Sigmoid colon (tissue), 4 donors: ENCODE results near the gene TENM3.

Source experiments
- CTCF ChIP-seq, 4 experiments: fragments of 450-650 bp in 3 of 4; fragments of 200-600 bp in 1 of 4; IDR thresholded peaks; one replicate each; pipeline ENCODE4 v1.5.1; 2016 to 2019; ENCODE audit warnings: antibody characterized with exemption in 4 of 4, mild to moderate bottlenecking in 3 of 4, moderate library complexity in 2 of 4
- EP300 ChIP-seq, 4 donors: sonication (generic); formaldehyde crosslinking; IDR thresholded peaks; one replicate each; pipeline ENCODE4 v1.6.1; 2017; ENCODE audit warnings: antibody characterized with exemption in 4 of 4
- POLR2AphosphoS5 ChIP-seq, 4 donors: sonication (generic); formaldehyde crosslinking; IDR thresholded peaks; one replicate each; pipeline ENCODE4 v1.6.1; 2017; ENCODE audit warnings: antibody characterized with exemption in 4 of 4

- no peak for TF ChIP-seq CTCF (IDR thresholded peaks at IDR 0.05)
- TF ChIP-seq EP300 (IDR thresholded peaks at IDR 0.05), result no peak
- no peak for TF ChIP-seq POLR2AphosphoS5 (IDR thresholded peaks at IDR 0.05)
Observed at GRCh38 chr4:182495645-182496385, 252.6 kb downstream of the TENM3 start.
